Right forelimb (tissue), 1 donor: ENCODE data around the gene ELMOD1.

ENCODE experiments used
- DNase-seq: peaks from one replicate; pipeline ENCODE4 v3.0.0-alpha.2; 2018

Gene ELMOD1

GRCh38 chr11:107587306-107587979, 3.5 kb upstream of the ELMOD1 start:
- no peak for DNase-seq

DNA sequence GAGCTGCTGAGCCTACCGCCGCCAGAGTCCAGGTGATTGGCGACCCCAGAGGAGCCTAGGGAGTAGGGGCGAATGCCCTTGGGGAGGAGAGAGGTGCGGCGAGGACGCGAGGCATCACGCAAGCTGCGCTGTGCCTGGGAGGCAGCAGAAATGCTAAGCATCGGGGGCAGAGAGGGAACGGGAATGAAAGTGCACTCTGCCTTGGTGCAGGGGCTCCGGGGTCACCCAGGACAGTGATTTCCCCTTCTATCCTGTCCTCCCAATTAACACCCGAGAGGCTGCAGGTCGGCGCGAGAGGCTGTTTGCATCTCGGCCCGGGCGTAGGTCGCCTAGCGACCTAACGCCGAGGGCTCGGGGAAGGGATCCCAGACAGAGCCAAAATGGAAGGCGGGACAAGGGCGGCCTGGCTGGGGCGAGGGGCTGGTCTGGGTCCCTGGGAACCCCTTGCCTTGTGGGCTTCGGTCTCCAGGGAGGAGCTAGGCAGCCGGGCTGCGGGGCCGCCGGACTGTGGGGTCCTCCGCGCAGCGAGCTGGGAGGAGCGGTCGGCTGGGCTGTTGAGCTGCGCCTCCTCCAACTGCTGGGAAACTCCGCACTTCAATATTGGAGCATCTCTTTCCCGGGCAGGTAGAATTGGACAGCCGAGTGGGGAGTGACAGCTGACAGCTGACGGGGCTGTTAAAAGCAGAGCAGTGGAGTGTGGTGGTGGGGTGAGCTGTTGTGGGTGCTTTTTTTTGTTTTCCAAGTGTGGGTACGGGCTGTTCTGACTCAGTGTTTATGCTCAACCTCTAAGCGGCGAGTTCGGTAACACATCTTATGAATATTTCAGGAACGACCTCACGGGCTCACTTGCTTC, 657 bp downstream of the ELMOD1 start:
- peak; percentile 61 for DNase-seq

GRCh38 chr11:107592231-107592590, 1.3 kb downstream of the ELMOD1 start:
- no peak for DNase-seq

DNA sequence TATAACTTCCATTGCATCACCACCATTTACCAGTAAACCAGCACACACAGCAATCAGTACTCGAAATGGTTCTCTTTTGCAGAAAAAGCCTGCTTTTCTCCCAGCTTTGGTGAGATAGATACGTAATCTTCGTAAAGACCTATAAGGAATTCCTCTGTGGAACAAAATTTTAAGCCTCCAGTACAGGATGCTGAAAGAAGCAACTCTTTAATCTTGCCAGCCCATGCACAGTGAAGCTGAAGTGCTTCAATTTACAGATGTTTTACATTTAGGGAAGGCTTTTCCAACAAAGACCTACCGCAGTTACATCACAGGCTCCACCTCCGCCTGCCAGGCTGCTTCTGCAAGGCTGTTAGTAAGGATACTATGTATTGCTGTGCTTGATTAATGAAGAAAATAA, 1.9 kb downstream of the ELMOD1 start:
- no peak for DNase-seq

DNA sequence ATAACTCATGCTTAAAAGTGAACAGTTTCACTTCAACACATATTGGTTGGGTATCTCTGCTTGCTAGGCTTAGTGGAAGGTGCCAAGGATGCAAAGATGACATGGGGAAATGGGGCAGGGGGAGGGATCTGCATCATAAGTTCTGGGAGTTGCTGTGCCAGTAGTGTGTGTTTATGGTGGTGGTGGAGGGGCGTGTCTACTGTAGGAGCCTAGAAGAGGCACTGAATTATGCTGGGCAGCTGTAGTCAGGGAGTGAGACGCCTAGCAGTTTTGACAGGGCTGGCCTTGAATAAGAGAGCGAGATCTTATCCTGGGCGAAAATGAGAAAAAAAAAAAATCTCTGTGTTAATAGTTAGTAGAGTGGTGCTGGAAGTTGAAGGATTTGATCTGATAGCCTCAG, 3.0 kb downstream of the ELMOD1 start:
- no peak for DNase-seq

DNA sequence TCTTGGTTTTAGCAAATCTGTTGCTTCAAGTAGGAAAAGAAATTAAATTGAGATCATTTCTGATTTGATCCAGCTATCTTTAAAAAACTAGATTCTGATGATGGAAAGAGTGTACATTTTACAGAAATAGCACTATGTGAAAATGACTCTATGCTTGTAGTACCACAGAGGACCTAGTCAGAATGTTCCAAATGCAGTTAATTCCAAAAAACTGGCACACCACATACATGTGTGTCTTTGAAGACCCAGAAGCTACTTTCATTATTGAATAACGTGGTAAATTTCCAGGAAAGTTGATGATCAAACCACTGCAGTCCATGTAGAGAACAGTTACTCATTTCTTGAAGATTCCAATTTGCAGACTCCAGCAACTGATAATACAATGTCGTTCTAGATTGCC, 3.8 kb downstream of the ELMOD1 start:
- DNase-seq: no peak

DNA sequence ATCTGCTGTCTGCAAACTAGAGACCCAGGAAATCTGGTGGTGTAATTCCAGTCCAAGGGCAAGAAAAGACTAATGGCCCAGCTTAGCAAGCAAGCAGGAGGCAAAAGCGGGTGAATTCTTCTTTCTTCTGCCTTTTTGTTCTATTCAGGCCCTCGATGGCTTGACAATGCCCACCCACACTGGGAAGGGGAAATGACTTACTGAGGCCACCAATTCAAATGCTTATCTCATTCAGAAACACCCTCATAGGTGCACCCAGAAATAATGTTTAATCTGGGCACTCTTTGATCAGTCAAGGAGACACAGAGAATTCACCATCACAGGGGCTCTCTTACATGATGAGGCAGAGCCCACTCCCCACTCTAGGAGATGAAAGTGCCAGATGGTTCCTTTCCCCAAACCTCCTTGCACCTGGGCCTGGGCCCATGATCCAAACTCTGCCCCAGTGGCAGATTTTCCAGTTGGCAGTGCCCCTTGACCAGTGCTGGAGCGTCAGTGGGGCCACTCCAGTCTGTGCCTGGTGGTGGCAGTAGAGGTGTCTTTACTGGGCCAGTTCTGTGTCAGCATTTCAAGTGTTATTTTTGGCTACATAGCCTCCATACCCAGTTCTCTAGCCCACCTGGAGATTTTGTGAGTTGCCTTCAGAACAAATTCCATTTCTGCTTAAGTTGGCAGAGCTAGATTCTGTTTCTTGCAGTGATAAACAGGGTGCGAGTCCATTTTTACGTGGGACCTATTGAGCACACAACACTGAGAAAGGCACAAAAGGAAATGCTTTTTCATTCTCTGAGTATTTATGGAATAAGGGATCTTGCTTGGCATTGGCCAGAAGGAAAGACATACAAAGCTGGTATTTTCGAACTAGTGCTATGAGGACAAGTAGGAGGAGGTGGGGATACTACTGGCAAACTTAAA, 7.5 kb downstream of the ELMOD1 start:
- DNase-seq: no peak

DNA sequence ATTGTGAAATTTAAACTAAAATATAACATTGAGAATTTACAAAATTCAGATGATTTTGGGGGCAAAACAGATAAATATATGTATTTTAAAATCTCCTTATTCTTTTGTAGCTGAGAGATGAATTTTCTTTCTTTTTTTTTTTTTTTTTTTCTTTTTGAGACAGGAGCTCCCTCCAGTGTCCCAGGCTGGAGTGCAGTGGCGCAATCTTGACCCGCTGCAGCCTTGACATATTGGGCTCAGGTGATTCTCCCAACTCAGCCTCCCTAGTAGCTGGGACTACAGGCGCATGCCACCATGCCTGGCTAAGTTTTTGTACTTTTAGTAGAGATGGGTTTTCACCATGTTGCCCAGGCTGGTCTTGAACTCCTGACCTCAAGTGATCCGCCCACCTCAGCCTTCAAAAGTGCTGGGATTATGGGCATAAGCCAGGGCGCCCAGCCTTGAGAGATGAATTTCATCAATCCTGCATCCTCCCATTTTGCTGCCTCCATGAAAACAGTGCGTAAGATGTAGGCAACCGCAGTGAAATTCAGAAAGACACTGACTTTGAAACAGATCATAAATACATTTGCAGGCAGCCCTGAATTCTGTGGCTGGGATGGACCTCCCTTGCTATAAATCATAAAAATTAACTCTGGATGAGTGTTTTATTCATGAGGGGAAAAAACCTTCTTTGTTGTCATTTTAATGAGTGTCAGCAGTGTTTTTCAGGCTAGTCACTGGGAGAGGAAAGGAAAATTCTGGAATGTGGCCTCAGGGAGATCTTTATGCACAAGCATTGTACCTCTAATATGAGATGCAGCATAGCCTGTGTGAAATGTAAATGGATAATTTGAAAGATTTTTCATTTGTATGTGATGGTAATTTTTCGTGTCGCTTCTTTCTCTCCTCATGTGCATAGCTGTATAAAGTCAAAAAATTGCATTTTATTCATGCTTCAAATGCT, 14.4 kb downstream of the ELMOD1 start:
- DNase-seq: no peak

- no peak for DNase-seq
These were observed 15.2 kb downstream of the ELMOD1 start for GRCh38 chr11:107606141-107606540.

- DNase-seq: no peak
These were observed 17.9 kb downstream of the ELMOD1 start for GRCh38 chr11:107608809-107609208.

DNA sequence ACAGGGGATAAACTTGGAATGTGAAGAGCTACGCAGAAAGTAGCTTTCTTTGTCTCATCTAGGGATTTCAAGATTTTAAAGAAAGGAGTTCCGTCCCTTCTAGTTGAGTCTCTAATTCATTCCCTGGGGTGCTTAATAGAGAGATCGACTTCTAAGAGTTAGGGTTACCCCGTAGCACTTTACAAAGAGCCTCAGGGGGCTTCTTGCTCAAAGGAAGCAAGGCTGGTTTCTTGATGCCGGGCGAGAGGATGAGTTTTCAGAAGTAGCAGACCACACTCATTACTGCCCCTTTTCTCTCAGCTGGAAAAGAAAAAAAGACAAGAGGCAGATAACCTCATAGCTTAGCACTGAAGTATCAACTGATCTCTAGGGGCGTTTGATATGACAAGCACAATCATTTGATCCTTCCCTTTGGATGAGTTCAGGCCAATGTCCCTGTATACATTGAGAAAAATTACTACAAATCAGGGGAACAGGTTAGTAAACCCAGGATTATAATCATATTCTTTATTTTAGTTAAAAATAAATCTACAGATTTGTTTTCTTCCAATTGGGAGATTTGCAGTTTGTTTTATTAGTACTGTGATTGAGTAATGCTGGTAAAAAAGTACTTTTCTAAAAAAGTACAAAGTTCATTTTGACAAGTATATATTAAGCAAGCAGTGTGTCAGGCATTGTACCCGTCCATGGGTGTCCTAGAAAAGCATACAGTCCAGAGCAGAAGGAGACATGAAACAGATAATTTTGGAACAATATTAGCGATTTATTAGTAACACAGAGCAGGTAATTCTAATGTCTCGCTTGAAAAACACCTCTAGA, 18.7 kb downstream of the ELMOD1 start:
- DNase-seq: no peak

- no peak for DNase-seq
These were observed 21.5 kb downstream of the ELMOD1 start for GRCh38 chr11:107612445-107612844.

- DNase-seq: no peak
These were observed 29.0 kb downstream of the ELMOD1 start for GRCh38 chr11:107619926-107620325.

GRCh38 chr11:107621081-107621480, 30.1 kb downstream of the ELMOD1 start:
- DNase-seq: no peak

- DNase-seq: no peak
These were observed 32.2 kb downstream of the ELMOD1 start for GRCh38 chr11:107623183-107623582.

DNA sequence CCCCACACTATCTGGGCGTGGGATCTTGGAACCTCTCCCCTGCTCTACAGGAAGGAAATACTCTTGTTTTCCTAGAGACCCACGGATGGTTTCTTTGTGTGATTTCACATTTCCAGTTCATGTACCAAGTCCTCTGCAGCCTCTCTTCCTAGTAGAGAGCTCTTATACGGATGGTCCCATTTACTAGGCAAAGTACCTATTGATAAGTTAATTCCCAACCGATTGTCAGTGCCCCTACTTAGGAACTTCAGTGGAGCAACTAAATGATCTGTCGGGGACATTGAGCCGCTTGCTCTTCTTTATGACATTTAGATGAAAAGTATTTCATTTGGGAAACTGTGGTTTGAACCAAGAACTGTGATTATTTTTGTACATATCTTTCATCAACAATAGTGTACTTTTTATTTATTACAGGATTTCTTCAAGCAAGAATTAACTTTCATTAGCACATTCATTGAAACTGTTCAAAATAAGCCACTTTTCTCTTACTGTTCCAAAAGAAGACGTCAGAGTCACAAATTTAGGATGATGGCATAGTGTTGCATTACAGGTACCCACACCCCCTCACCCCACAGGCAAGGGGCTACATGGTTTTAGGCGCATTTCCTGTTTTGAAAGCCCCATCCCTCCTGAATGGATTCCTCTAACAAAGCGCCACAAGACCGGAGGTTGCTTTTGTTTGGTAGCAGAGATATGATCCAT, 34.2 kb downstream of the ELMOD1 start:
- no peak for DNase-seq

DNA sequence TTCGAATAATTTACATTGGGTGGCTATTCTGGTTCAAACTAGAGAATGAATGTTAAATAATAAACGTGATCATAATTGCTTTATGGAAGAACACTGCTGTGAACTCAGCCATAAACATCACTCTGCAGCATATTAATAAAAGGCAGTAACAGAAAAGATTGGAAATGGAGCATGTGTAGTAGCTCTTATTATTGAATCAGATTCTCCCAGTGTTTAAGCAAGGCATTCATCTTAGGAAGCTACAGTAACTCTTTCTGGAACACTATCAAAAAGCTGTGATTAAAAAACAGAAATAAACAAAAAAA, 34.7 kb downstream of the ELMOD1 start:
- DNase-seq: no peak

DNA sequence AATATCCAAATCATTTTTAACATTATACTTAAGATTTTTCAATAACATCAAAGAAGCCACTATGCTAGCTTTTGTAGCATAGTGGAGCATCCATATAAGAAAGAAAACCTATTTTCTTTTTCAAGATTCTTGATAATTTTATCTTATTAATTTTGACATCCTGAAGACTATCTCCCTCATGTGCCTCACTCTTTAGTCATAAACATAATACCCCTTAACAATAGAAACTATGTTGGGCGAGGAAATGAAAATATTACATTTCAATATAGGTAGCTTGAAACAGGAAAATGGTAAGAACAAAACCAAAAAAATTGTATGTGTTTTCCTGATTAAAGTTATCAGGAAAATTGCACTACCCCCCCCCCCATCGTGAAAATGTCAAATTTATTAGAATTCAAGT, 40.1 kb downstream of the ELMOD1 start:
- DNase-seq: no peak

GRCh38 chr11:107631931-107632330, 41.0 kb downstream of the ELMOD1 start:
- no peak for DNase-seq

- no peak for DNase-seq
These were observed 55.8 kb downstream of the ELMOD1 start for GRCh38 chr11:107646783-107647182.

- DNase-seq: no peak
These were observed 57.3 kb downstream of the ELMOD1 start for GRCh38 chr11:107648242-107648641.
